ENCODE measurements around the gene BNIP5.

Gene BNIP5

GRCh38 chr6:36269834-36270705 is 66.6 kb downstream of the BNIP5 start, which contains the start of gene PNPLA1:
TSS of gene PNPLA1 (plus strand) at chr6:36270060. CDS start at chr6:36270460, 400 bp downstream.
- no peak for DNase-seq (ENCODE audit: low read depth in 1 of 2, low spot score in 1 of 2)

GRCh38 chr6:36268478-36269275 is 68.0 kb downstream of the BNIP5 start:
- DNase-seq (ENCODE audit: low read depth in 1 of 2, low spot score in 1 of 2) = no peak

- DNase-seq (ENCODE audit: low read depth in 1 of 2, low spot score in 1 of 2) = no peak
Measured at GRCh38 chr6:36267731-36268477, 68.8 kb downstream of the BNIP5 start.

GRCh38 chr6:36266913-36267644 is 69.6 kb downstream of the BNIP5 start:
- no peak for DNase-seq (ENCODE audit: low read depth in 1 of 2, low spot score in 1 of 2)
